ENCODE measurements around the gene PSMB5. TPM values are rescaled to one million over a fixed set of nuclear protein-coding genes. Genes with fewer than 3 reads are reported as not detected.

Gene PSMB5
- polyA plus RNA-seq, 1 donor from 2014 or later = 147 TPM

DNA sequence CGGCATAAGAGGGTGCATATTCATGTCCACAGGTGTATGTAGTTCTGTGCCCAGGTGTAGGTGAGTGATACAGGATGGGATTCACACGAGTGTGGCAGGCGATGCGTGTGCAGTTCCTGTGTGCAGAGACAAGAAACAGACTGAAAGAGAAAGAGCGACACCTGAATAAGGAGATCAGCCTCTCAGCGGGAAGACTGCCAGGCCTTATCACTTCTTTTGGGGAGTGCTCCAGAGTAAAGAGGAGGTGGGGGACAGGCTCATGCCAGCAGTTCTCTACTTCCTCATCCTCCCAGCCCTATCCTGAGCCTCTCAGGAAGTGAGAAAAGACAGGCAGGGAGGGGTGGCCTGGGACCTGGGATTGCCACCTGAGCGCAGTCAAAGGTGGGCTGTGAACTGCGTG, 10.1 kb upstream of the PSMB5 start:
- H3K9ac ChIP-seq (ENCODE audit: low read length) = no peak overlapping the region
- H3F3A ChIP-seq (ENCODE audit: insufficient read depth, low read length, poor library complexity, severe bottlenecking) = no peaks in the 10 kb centered on the region
- no peaks in the 10 kb centered on the region for H3K27me3 ChIP-seq (ENCODE audit: insufficient read depth, low read depth, low read length)
- no peak overlapping the region for H3K27ac ChIP-seq (ENCODE audit: low read length)
- H3K4me3 ChIP-seq (ENCODE audit: low read length) = no peak overlapping the region
- no peaks in the 10 kb centered on the region for H3K9me2 ChIP-seq (ENCODE audit: insufficient read depth, low read length)
- H3K9me3 ChIP-seq (ENCODE audit: low read length) = no peaks in the 10 kb centered on the region
- no peaks in the 10 kb centered on the region for H3K79me2 ChIP-seq (replicated peaks; ENCODE audit: insufficient read depth, low read length)
- no peaks in the 10 kb centered on the region for H4K20me1 ChIP-seq (ENCODE audit: insufficient read depth)
- TF ChIP-seq EZH2 (IDR thresholded peaks at IDR 0.05; ENCODE audit: borderline replicate concordance, insufficient read depth, low read length, poor library complexity, severe bottlenecking) (no peak), EP300 (conservative IDR thresholded peaks at IDR 0.05; ENCODE audit: poor library complexity, severe bottlenecking) (no peak), TAF1 (IDR thresholded peaks at IDR 0.05; ENCODE audit: low read depth) (no peak), POLR2AphosphoS5 (IDR thresholded peaks at IDR 0.05) (no peak), MXI1 (conservative IDR thresholded peaks at IDR 0.05; ENCODE audit: poor library complexity, severe bottlenecking) (no peak)
- TF ChIP-seq, protein P1, sequence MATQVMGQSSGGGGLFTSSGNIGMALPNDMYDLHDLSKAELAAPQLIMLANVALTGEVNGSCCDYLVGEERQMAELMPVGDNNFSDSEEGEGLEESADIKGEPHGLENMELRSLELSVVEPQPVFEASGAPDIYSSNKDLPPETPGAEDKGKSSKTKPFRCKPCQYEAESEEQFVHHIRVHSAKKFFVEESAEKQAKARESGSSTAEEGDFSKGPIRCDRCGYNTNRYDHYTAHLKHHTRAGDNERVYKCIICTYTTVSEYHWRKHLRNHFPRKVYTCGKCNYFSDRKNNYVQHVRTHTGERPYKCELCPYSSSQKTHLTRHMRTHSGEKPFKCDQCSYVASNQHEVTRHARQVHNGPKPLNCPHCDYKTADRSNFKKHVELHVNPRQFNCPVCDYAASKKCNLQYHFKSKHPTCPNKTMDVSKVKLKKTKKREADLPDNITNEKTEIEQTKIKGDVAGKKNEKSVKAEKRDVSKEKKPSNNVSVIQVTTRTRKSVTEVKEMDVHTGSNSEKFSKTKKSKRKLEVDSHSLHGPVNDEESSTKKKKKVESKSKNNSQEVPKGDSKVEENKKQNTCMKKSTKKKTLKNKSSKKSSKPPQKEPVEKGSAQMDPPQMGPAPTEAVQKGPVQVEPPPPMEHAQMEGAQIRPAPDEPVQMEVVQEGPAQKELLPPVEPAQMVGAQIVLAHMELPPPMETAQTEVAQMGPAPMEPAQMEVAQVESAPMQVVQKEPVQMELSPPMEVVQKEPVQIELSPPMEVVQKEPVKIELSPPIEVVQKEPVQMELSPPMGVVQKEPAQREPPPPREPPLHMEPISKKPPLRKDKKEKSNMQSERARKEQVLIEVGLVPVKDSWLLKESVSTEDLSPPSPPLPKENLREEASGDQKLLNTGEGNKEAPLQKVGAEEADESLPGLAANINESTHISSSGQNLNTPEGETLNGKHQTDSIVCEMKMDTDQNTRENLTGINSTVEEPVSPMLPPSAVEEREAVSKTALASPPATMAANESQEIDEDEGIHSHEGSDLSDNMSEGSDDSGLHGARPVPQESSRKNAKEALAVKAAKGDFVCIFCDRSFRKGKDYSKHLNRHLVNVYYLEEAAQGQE (IDR thresholded peaks at IDR 0.05; ENCODE audit: borderline replicate concordance) = no peak
- no peak overlapping the region for H2AFZ ChIP-seq (ENCODE audit: low read depth, low read length)
- no peak overlapping the region for H3K4me2 ChIP-seq (ENCODE audit: low read length)
- no peaks in the 10 kb centered on the region for H3K36me3 ChIP-seq (ENCODE audit: insufficient read depth, low read length)

DNA sequence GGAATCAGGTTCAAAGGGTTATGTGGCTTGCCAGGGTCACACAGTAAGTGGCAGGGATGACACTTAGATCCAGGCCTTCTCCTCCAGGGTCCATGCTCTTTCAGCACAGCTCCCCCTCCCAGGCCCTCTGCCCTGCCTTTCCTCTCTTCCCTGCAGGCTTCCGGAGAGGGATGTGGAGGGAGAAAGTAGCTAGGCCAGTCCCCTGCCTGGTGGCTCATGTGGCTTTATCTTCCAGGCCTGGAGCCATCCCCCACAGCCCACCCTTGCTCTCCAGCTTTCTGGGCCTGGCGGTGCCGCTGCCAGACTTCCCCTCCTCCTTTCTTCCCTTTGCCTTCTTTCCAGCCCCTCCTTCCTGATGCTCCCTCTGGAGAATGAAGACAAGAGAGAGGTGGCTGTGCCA, 9.1 kb upstream of the PSMB5 start:
- no peaks in the 10 kb centered on the region for H3K36me3 ChIP-seq (ENCODE audit: insufficient read depth, low read length)
- no peaks in the 10 kb centered on the region for H3F3A ChIP-seq (ENCODE audit: insufficient read depth, low read length, poor library complexity, severe bottlenecking)
- H3K9ac ChIP-seq (ENCODE audit: low read length) = no peak overlapping the region
- no peak overlapping the region for H3K27ac ChIP-seq (ENCODE audit: low read length)
- TF ChIP-seq POLR2AphosphoS5 (IDR thresholded peaks at IDR 0.05) (no peak), EZH2 (IDR thresholded peaks at IDR 0.05; ENCODE audit: borderline replicate concordance, insufficient read depth, low read length, poor library complexity, severe bottlenecking) (no peak), RAD21 (conservative IDR thresholded peaks at IDR 0.05) (no peak)
- H3K9me3 ChIP-seq (ENCODE audit: low read length) = no peaks in the 10 kb centered on the region
- no peaks in the 10 kb centered on the region for H3K79me2 ChIP-seq (replicated peaks; ENCODE audit: insufficient read depth, low read length)
- H3K4me3 ChIP-seq (ENCODE audit: low read length) = no peak overlapping the region
- no peaks in the 10 kb centered on the region for H3K9me2 ChIP-seq (ENCODE audit: insufficient read depth, low read length)
- H2AFZ ChIP-seq (ENCODE audit: low read depth, low read length) = no peak overlapping the region
- no peak overlapping the region for H3K4me2 ChIP-seq (ENCODE audit: low read length)
- H4K20me1 ChIP-seq (ENCODE audit: insufficient read depth) = no peaks in the 10 kb centered on the region
- no peaks in the 10 kb centered on the region for H3K27me3 ChIP-seq (ENCODE audit: insufficient read depth, low read depth, low read length)

DNA sequence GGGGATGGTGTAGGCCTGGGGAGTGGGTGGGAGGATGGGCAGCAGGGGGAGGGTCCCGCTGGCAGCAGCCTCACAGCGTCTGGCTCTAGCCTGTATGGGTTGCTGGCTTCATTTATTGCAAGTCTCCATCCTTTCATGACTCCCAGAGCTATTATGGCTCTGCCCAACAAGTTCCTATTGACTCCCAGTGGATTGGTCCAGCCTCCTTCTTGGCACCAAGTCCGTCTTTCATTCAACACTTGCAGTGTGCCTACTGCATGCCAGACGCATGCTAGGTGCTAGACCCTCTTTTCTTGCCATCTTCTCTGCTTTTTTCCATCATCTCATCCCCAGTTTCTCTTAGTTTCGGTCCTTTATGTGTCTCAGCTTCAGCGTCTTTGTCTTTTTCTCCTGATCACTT, 8.4 kb upstream of the PSMB5 start:
- no peaks in the 10 kb centered on the region for H3K9me2 ChIP-seq (ENCODE audit: insufficient read depth, low read length)
- H3K36me3 ChIP-seq (ENCODE audit: insufficient read depth, low read length) = no peaks in the 10 kb centered on the region
- no peak overlapping the region for H2AFZ ChIP-seq (ENCODE audit: low read depth, low read length)
- H3K27me3 ChIP-seq (ENCODE audit: insufficient read depth, low read depth, low read length) = no peaks in the 10 kb centered on the region
- H3K4me3 ChIP-seq (ENCODE audit: low read length) = no peak overlapping the region
- H3K79me2 ChIP-seq (replicated peaks; ENCODE audit: insufficient read depth, low read length) = no peaks in the 10 kb centered on the region
- no peaks in the 10 kb centered on the region for H4K20me1 ChIP-seq (ENCODE audit: insufficient read depth)
- H3F3A ChIP-seq (ENCODE audit: insufficient read depth, low read length, poor library complexity, severe bottlenecking) = no peaks in the 10 kb centered on the region
- H3K9me3 ChIP-seq (ENCODE audit: low read length) = no peaks in the 10 kb centered on the region
- no peak overlapping the region for H3K9ac ChIP-seq (ENCODE audit: low read length)
- H3K4me2 ChIP-seq (ENCODE audit: low read length) = no peak overlapping the region
- TF ChIP-seq EP300 (conservative IDR thresholded peaks at IDR 0.05; ENCODE audit: poor library complexity, severe bottlenecking) (no peak), MXI1 (conservative IDR thresholded peaks at IDR 0.05; ENCODE audit: poor library complexity, severe bottlenecking) (no peak), TAF1 (IDR thresholded peaks at IDR 0.05; ENCODE audit: low read depth) (no peak), SMC3 (conservative IDR thresholded peaks at IDR 0.05; ENCODE audit: poor library complexity) (no peak), RAD21 (conservative IDR thresholded peaks at IDR 0.05) (no peak), EZH2 (IDR thresholded peaks at IDR 0.05; ENCODE audit: borderline replicate concordance, insufficient read depth, low read length, poor library complexity, severe bottlenecking) (no peak)
- TF ChIP-seq, protein P2, sequence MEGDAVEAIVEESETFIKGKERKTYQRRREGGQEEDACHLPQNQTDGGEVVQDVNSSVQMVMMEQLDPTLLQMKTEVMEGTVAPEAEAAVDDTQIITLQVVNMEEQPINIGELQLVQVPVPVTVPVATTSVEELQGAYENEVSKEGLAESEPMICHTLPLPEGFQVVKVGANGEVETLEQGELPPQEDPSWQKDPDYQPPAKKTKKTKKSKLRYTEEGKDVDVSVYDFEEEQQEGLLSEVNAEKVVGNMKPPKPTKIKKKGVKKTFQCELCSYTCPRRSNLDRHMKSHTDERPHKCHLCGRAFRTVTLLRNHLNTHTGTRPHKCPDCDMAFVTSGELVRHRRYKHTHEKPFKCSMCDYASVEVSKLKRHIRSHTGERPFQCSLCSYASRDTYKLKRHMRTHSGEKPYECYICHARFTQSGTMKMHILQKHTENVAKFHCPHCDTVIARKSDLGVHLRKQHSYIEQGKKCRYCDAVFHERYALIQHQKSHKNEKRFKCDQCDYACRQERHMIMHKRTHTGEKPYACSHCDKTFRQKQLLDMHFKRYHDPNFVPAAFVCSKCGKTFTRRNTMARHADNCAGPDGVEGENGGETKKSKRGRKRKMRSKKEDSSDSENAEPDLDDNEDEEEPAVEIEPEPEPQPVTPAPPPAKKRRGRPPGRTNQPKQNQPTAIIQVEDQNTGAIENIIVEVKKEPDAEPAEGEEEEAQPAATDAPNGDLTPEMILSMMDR (IDR thresholded peaks at IDR 0.05; ENCODE audit: poor library complexity, severe bottlenecking) = no peak
- no peak overlapping the region for H3K27ac ChIP-seq (ENCODE audit: low read length)
